GM20000 (cell line): ENCODE data around the gene NUDT14.

Source experiments
- DNase-seq: peaks from one replicate; pipeline ENCODE4 v3.0.0; 2012; ENCODE audit warnings: low spot score
- CTCF ChIP-seq: IDR thresholded peaks from 2 replicates; pipeline ENCODE4 v1.5.1; 2012; ENCODE audit warnings: mild to moderate bottlenecking, control low read depth; ENCODE audit errors: extremely low read depth, missing control alignments

NUDT14 gene

DNA sequence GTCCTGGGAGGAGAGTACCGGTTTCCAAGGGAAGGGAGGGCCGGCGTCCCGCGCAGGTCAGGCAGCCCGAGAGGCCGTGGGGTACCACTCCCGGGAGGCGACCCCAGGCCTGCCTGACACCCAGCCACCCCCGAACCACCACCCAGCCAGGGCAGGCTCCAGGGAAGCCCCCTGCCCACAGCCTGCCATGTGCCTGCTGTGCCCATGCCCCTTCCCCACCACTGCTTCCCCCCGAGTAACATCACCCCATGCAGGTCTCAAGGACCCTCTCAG, 2.3 kb downstream of the NUDT14 start:
- TF ChIP-seq CTCF, result no peak
- no peak for DNase-seq

DNA sequence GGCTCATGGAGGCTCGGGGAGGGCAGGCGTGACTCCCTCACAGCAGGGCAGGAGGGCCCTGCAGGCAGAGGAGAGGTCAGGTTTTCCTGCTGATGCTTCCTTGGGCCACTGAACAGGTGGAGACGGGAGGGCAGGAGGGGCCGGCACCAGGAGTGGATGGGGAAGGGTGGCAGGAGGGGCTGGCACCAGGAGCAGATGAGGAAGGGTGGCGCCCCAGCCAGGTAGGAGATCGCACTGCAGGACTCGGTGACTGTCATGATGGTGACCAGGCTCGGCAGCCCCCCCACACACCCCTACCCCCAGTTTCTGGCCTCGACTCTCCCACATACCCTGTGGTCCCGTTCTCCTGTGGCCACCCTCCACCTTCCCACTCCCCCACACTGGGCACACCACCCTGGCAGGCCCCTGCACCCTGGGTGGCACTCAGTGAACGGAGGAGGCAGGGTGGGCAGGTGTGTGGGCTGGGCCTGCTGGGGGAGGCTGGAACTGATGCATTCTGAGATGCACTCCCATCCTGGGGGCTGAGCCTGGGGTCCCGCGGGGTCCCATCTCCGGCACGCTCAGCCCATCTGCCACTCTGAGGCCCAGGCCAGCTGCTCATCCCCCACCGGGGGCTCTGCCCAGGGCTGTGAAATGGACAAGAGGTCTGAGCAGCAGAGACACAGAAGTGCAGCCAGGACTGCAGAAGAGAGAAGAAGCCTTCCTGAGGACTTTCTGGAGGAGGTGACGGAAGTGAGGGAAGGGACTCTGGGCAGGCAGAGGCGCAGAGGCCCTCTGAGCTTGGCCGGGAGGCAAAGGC, 2.8 kb downstream of the NUDT14 start:
- TF ChIP-seq CTCF, result no peak
- no peak for DNase-seq

DNA sequence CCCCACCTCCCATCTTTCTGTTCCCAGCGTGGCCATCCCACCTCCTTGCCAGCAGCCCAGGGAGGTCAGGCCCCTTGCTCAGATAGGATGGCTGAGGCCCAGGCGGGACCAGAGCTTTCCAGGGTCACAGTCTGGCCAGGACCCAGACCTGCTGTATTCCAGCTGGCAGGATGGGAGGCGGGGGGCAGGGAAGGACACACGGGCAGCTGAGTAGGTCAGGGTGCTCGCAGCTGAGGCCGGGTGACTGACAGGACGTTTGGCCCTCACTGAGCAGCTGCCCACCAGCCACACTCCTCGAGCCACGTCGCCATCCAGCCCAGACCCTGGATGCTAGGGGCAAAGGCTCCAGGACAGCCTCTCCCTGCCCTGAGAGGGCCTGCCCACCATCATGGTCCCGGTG, 4.0 kb downstream of the NUDT14 start:
- DNase-seq, result no peak
- TF ChIP-seq CTCF, result no peak

- no peak for TF ChIP-seq CTCF
- no peak for DNase-seq
These were observed 4.6 kb downstream of the NUDT14 start for GRCh38 chr14:105176513-105176912.

GRCh38 chr14:105173901-105174894, 6.9 kb downstream of the NUDT14 start:
- DNase-seq, result no peak
- TF ChIP-seq CTCF, result no peak

DNA sequence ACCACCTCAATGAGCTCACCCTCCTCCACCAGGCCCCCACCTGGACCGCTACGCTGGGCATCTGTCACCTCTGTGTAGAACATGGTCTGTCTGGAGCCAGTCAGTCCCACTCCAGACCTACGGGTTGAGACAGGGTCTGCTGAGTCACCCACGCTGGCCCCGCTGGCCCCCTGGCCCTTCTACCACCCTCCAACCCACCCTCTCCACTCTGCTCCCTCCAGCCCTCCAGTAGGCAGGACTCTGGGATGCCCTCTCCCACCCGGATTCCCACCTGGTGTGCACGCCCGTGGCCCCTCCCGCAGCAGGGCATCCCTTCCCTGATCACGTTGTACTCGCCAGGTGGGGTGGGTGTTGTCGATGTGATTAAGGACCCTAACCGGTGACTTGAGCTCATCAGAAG, 8.0 kb downstream of the NUDT14 start:
- no peak for DNase-seq
- no peak for TF ChIP-seq CTCF

DNA sequence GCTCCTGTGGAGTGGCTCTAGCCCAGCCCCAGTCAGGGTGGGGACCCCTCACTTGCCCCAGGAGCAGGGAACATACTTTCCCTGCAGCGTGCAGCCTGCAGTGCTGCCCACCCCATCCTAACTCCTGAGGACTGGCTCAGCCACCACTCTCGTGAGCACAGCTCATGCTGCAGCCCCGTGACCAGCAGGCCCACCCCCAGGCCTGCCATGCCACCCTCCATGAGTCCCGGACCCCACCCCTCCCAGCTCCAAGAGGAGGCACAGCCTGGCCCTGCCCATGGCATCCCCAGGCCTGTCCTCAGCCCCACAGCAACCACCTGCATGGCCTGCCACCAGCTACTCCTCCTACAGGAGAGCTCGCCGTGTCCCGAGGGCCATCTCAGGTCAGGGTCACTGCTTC, 8.6 kb downstream of the NUDT14 start:
- TF ChIP-seq CTCF, result no peak
- DNase-seq, result no peak
